Thyroid gland (tissue), 4 donors: Measurements from ENCODE around the gene MGAT5. TPM values are rescaled to one million over a fixed set of nuclear protein-coding genes. Genes with fewer than 3 reads are reported as not detected.

Source experiments
- DNase-seq, 2 donors: peaks; one replicate each; pipeline ENCODE4 v3.0.0-alpha.2; 2019
- H3K27ac ChIP-seq, 3 donors: fragments of 200-600 bp; sonication (generic); 1 replicate in 2 of 3; 2 replicates in 1 of 3; pipeline ENCODE4 v1.5.1; 2016 to 2019; ENCODE audit warnings: mild to moderate bottlenecking in 1 of 3, moderate library complexity in 1 of 3
- H3K27me3 ChIP-seq: fragments of 200-600 bp; sonication (generic); one replicate; pipeline ENCODE4 v1.5.1; 2019
- H3K36me3 ChIP-seq, 2 donors: fragments of 200-600 bp; sonication (generic); one replicate each; pipeline ENCODE4 v1.5.1; 2016 to 2019
- H3K4me1 ChIP-seq, 2 donors: fragments of 200-600 bp; sonication (generic); one replicate each; pipeline ENCODE4 v1.5.1; 2017 to 2019
- H3K4me3 ChIP-seq, 3 donors: fragments of 200-600 bp; sonication (generic); replicated peaks in 1 of 3; 1 replicate in 2 of 3; 2 replicates in 1 of 3; pipeline ENCODE4 v1.5.1; 2016; ENCODE audit warnings: mild to moderate bottlenecking in 1 of 3
- H3K9me3 ChIP-seq: fragments of 200-600 bp; sonication (generic); one replicate; pipeline ENCODE4 v1.5.1; 2017
- CTCF ChIP-seq, 6 experiments: fragments of 200-600 bp in 3 of 6; fragments of 450-650 bp in 3 of 6; sonication (generic) in 3 of 6; IDR thresholded peaks; one replicate each; pipeline ENCODE4 v1.5.1; 2016 to 2019; ENCODE audit warnings: antibody characterized with exemption in 6 of 6, mild to moderate bottlenecking in 2 of 6, inconsistent platforms in 1 of 6, moderate library complexity in 1 of 6
- POLR2A ChIP-seq, 2 donors: fragments of 450-650 bp; IDR thresholded peaks; one replicate each; pipeline ENCODE4 v1.6.1; 2017; ENCODE audit warnings: antibody characterized with exemption in 2 of 2, mild to moderate bottlenecking in 2 of 2, moderate library complexity in 1 of 2
- WGBS, 2 donors: methylation state at CpG; one replicate each; pipeline ENCODE4 v1.1.5; 2017; 5-methylcytosine and 5-hydroxymethylcytosine counted together
- intact Hi-C: fragments of 100-400 bp; cut with DNase I; formaldehyde crosslinking; loops from one replicate; pipeline ENCODE4 v1.15.1; 2023
- total RNA-seq, 4 donors: library from RNA; depleted of rRNA; stranded (reverse); fragments of >200 nt; gene quantifications; one replicate each; pipeline ENCODE4 v1.2.3, GENCODE V29; 2016

MGAT5 gene
- total RNA-seq, 4 donors from 2014 or later, result 47.5 to 64.4 (median 50.4) TPM

- Histone ChIP-seq H3K27ac (no peak overlapping the region), H3K4me1 (peaks cover 28 to 33% of the 10 kb centered on the region in 2 donors), H3K4me3 (no peak overlapping the region), H3K9me3 (no peaks in the 10 kb centered on the region), H3K27me3 (no peaks in the 10 kb centered on the region), H3K36me3 (no peaks in the 10 kb centered on the region)
- intact Hi-C loops, result no loop called here
- DNase-seq, result no peak
- 94 to 96% methylated on average over 3 of the region's 3 CpGs for WGBS, 2 donors
- no peak for TF ChIP-seq CTCF (IDR thresholded peaks at IDR 0.05)
- TF ChIP-seq POLR2A (IDR thresholded peaks at IDR 0.05), result no peak
Measured at GRCh38 chr2:134357814-134358213, 103.9 kb downstream of the MGAT5 start.

GRCh38 chr2:134359367-134360081 lies 105.7 kb downstream of the MGAT5 start:
- TF ChIP-seq CTCF (IDR thresholded peaks at IDR 0.05), result no peak
- H3K9me3 ChIP-seq, result no peaks in the 10 kb centered on the region
- H3K27me3 ChIP-seq, result no peaks in the 10 kb centered on the region
- H3K27ac ChIP-seq, result peak overlapping the region in 2 of 3 donors; percentile 17 to 55
- H3K4me3 ChIP-seq, result no peak overlapping the region
- WGBS, 2 donors, result 53% methylated on average over 10 of the region's 10 CpGs
- no peaks in the 10 kb centered on the region for H3K36me3 ChIP-seq
- peaks cover 28 to 33% of the 10 kb centered on the region in 2 donors for H3K4me1 ChIP-seq
- peak; percentile 60 to 67 for DNase-seq
- intact Hi-C loops, result no loop called here

GRCh38 chr2:134360745-134361487 lies 107.0 kb downstream of the MGAT5 start:
- no peak for TF ChIP-seq CTCF (IDR thresholded peaks at IDR 0.05)
- no peak for TF ChIP-seq POLR2A (IDR thresholded peaks at IDR 0.05)
- H3K27ac ChIP-seq, result peak overlapping the region in 1 of 3 donors; percentile 55
- H3K9me3 ChIP-seq, result no peaks in the 10 kb centered on the region
- no peak overlapping the region for H3K4me3 ChIP-seq
- H3K4me1 ChIP-seq, result peaks cover 28 to 33% of the 10 kb centered on the region in 2 donors
- 52 to 59% methylated on average over 10 of the region's 10 CpGs for WGBS, 2 donors
- H3K36me3 ChIP-seq, result no peaks in the 10 kb centered on the region
- peak; percentile 46 to 65 for DNase-seq
- H3K27me3 ChIP-seq, result no peaks in the 10 kb centered on the region
- intact Hi-C loops, result no loop called here

GRCh38 chr2:134361648-134362047 lies 107.8 kb downstream of the MGAT5 start:
- intact Hi-C loops, result no loop called here
- Histone ChIP-seq H3K36me3 (no peaks in the 10 kb centered on the region), H3K27me3 (no peaks in the 10 kb centered on the region), H3K4me3 (no peak overlapping the region), H3K27ac (peak overlapping the region in 1 of 3 donors; percentile 46), H3K9me3 (no peaks in the 10 kb centered on the region), H3K4me1 (peaks cover 28 to 33% of the 10 kb centered on the region in 2 donors)
- TF ChIP-seq POLR2A (IDR thresholded peaks at IDR 0.05), result no peak
- TF ChIP-seq CTCF (IDR thresholded peaks at IDR 0.05), result no peak
- WGBS, 2 donors, result 94 to 100% methylated on average over 1 of the region's 1 CpG
- no peak for DNase-seq

GRCh38 chr2:134362152-134362668 lies 108.3 kb downstream of the MGAT5 start:
- WGBS, 2 donors, result 82 to 95% methylated on average over 1 of the region's 1 CpG
- DNase-seq, result no peak
- no peak for TF ChIP-seq POLR2A (IDR thresholded peaks at IDR 0.05)
- no peak for TF ChIP-seq CTCF (IDR thresholded peaks at IDR 0.05)
- H3K36me3 ChIP-seq, result no peaks in the 10 kb centered on the region
- H3K27ac ChIP-seq, result peak overlapping the region in 2 of 3 donors; percentile 4 to 46
- H3K4me3 ChIP-seq, result no peak overlapping the region
- no peaks in the 10 kb centered on the region for H3K27me3 ChIP-seq
- no peaks in the 10 kb centered on the region for H3K9me3 ChIP-seq
- intact Hi-C loops, result no loop called here
- H3K4me1 ChIP-seq, result peaks cover 28 to 33% of the 10 kb centered on the region in 2 donors
